CD1c-positive myeloid dendritic cell (primary cell): Measurements from ENCODE around the gene AMPD2.
"Not testable (repeated sequence)": the region's sequence is repeated elsewhere in the genome, so short reads cannot be mapped to it uniquely, and the experiment has no call there.

ENCODE experiments used
- DNase-seq: peaks from one replicate; pipeline ENCODE4 v3.0.0-alpha.2; 2016; ENCODE audit errors: extremely low spot score

Gene AMPD2

GRCh38 chr1:109678637-109679036 lies 59.0 kb downstream of the AMPD2 start:
- DNase-seq, result not testable (repeated sequence)
